Fibroblast of peridontal ligament (primary cell): ENCODE data around the gene FRMD4B.

Experiments used
- DNase-seq: peaks from one replicate; pipeline ENCODE4 v3.0.0-alpha.2; 2010; ENCODE audit errors: extremely low read depth

Gene FRMD4B

DNA sequence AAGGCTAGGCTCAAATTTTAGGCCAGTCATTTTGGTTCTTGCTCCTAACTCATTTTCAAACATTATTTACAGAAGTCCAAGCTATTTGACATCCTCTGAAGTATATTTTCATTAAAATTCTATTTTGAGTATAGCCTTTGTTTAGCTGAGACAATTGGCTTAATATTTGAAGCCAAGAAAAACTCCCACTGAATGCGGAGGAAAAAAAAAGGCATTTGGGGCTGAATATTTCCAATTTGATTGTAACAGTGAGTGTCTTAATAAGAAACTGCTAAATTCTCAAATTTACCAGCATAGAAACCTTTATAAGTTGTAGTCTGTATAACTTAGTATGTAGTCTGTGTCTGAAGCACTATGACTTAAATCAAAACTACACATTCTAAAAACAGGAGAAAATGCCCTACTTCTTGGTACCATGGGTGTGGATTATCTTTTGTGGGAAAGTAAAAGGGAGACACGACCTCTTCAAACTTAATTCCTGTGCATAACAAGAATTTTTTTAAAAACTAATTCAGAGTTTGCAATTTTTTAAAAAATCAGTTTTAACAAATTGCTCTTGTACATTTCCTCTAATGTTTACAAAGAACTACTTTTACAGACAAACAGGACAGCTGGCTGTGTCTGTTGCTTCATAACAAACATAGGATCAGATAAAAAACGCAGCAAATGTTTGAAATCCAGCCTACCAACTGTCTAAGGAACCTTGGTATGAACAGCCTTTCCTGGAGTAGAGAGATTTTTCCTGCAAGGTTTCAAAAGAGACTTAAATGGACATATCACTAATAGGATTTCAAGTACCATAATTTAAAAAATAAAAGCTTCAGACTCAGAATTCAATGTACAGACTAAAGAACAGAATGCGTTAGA is 210.8 kb downstream of the FRMD4B start:
- no peak for DNase-seq

DNA sequence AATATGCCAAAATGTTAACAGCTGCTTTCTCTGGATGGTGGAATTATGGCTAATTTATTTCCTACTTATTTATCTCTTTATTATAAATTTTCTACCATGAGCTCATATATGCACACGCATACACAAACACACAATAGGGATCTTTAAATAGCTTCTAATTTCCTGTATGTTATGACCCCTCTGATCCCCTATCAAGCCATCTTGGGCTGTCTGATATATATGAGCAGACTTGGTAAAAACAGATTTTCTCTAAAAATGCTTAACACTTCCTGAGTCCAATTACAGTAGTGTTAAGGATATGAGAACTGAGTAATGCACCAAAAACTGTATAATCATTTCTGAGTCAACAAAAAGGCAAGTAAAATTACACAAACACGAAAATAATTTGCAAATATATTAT is 211.4 kb downstream of the FRMD4B start:
- no peak for DNase-seq

DNA sequence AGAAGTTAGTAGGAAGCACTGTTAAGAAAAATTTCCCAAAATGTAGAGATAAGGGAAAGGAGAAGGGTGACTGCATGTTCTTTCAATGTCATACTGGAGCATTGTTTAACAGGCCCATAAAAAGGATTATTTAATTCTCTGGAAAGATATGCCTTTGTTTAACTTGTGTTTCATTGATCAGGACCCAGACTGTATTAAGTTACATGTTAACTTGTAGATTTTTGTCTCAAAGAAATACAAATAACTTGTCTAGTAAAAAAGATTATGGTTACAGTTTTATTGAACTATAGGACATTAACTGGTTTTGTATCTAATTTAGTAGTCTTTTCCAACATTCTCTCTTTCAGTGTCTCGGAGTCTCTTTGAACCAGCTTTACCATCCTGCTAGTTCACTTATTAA is 213.8 kb downstream of the FRMD4B start:
- DNase-seq = no peak

DNA sequence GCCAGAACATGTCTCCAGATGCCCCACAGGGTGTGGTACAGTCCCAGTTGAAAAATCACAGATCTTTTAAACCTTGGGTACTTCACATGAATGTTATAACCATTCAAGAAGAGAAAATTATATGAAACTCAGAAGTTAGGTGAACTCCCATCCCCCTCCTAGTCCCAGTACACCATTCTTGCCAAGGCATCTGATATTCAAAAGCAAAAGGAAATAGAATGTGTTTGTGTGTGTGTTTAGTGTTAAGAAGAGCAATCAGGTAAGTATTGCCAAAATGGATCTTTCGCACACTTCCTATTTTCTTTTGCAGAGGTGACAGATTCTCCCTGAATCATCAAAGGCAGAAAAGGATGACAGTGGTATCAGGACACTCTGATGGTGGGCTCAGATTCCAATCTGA is 219.4 kb downstream of the FRMD4B start:
- no peak for DNase-seq

GRCh38 chr3:69165744-69166143 is 220.1 kb downstream of the FRMD4B start:
- no peak for DNase-seq

- no peak for DNase-seq
These were observed 221.6 kb downstream of the FRMD4B start for GRCh38 chr3:69164296-69164695.

- DNase-seq = no peak
These were observed 223.4 kb downstream of the FRMD4B start for GRCh38 chr3:69162308-69162980.

- DNase-seq = peak; percentile 72
These were observed 224.1 kb downstream of the FRMD4B start for GRCh38 chr3:69161587-69162307.

GRCh38 chr3:69160525-69160924 is 225.4 kb downstream of the FRMD4B start:
- DNase-seq = no peak

GRCh38 chr3:69160107-69160506 is 225.8 kb downstream of the FRMD4B start:
- no peak for DNase-seq

DNA sequence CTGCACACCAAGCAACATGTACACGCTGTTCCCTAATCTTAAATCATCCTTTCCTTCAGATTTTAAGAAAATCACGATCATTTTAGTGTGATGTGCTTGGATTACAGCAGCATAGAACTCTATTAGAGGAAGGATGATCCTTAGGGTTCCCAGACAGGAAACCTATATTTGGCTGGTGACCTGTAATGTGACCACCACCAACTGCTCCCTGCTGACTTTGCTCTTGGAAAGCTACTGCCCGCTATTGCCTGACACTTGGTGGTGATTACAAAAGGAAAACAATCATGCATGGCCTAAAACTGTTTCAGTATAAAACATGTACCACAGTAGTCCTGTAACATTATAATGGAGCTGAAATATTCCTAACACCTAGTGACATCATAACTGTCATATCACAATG is 236.3 kb downstream of the FRMD4B start:
- no peak for DNase-seq

DNA sequence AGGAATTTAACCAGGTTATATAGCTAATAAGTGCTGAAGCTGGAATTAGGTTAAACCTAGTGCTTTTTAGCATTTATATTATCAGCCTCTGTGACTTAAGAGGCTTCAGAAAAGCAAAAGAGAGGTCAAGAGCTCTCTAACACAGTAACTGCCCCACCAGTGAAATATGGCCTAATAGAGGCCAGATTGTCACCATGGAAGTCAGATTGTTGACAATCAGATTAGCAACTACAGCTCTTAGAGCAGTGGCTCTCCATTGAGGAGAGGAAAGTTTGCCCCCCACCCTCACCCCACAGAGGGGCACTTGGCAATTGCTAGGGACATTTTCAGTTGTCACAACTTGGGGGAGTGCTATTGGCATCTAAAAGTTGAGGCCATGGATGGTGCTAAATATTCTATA is 240.2 kb downstream of the FRMD4B start:
- DNase-seq = no peak

GRCh38 chr3:69144631-69145245 is 241.2 kb downstream of the FRMD4B start:
- DNase-seq = no peak

DNA sequence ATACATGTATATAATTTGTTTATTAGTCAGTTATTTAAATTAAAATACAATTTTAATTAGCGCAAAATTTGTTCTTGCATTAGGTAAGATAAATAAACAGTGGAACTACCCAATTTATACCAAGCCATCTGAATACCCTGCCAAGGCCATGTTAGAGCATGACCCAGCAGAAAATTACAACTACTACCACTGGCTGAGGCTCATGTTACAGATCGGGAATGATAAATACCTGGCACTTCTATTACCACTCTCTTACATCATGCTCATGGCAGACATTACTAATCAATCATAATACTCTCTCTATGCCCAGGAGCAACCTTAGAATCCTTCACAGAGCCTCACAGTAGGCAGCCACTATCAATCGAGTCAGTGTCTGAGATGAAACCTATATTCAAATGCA is 242.3 kb downstream of the FRMD4B start:
- DNase-seq = peak; percentile 29

- DNase-seq = no peak
These were observed 243.0 kb downstream of the FRMD4B start for GRCh38 chr3:69142797-69143454.

DNA sequence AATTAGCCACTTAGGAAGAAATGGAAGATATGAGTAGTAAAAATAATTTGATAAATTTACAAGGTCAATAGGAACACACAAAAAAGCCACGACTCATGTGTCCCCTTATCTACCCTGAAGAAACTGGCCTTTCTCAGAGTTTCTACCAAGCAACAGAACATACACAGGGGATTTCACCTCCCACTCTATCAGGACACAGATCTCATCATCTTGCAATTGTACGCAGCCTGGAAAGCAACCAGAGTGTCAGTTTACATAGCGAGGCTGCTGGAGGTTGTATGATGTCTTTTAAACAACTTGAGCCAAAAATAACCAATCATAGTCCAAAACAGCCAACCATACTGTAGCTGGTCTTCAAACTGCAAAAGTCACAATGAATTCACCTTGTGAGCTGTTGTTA is 243.8 kb downstream of the FRMD4B start:
- peak; percentile 23 for DNase-seq

GRCh38 chr3:69141313-69141712 is 244.6 kb downstream of the FRMD4B start:
- DNase-seq = no peak

DNA sequence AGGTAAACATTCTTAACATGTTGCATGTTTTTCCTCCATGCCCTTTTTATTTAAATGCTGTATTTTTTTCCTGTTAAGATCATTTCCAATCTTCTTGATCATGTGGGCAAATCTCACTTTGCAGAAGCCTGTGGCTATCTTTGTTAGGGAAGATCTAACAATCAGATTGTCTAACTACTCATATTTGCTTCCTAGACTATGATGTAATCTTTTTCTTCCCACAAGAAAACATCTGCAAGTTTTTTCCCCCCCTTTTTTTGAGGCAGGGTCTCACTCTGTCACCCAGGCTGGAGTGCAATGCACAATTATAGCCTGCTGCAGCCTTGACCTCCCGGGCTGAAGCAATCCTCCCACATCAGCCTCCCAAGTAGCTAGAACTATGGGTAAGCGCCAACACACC is 248.5 kb downstream of the FRMD4B start:
- DNase-seq = no peak

GRCh38 chr3:69137005-69137404 is 248.9 kb downstream of the FRMD4B start:
- no peak for DNase-seq

DNA sequence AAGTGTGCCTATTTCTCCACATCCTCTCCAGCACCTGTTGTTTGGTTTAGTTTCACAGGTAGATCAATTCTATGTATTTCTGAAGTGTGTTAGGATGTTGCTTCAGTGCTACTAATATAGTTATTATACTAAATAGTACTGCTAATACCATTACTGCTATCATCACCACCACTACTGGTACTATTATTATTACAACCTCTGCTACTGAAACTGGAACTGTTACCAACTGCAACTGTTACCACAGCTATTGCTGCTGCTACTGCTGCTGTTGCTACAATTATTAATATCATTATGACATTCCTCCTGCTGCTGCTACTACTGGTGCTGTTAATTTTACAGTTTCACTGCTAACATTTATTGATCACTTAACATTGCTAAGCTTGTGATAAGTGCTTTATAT is 255.2 kb downstream of the FRMD4B start:
- no peak for DNase-seq

DNA sequence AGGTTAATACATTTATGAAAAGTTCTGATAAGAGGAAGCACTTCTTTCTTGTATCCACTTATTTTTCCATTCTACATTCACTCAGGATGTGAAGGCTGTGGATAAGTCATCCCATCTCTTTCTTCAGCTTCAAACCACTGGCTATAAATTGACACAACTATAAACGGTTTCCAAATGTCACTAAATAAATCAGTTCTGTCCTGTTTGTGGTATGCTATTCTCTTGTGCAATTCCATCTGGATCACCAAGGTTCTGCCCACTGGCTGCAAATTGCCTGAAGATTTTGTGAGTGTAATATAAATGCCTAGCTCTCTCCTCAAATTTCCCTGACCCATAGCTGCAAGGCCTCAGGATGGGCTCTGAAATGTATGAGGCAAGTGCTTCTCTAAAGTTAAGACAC is 256.4 kb downstream of the FRMD4B start:
- no peak for DNase-seq

GRCh38 chr3:69128509-69128908 is 257.4 kb downstream of the FRMD4B start:
- DNase-seq = no peak
